GM23248 (cell line): ENCODE data around the gene MYO5C. TPM values are rescaled to one million over a fixed set of nuclear protein-coding genes. Genes with fewer than 3 reads are reported as not detected.

Experiments used
- DNase-seq: peaks from one replicate; pipeline ENCODE4 v3.0.0-alpha.2; 2015
- H2AFZ ChIP-seq: fragments of 200-600 bp; sonication (generic); 2 replicates; pipeline ENCODE4 v1.6.1; 2016; ENCODE audit warnings: antibody characterized with exemption
- H3F3A ChIP-seq: fragments of 200-600 bp; sonication (generic); 2 replicates; pipeline ENCODE4 v1.6.1; 2016; ENCODE audit warnings: mild to moderate bottlenecking, antibody characterized with exemption, mixed run types; ENCODE audit not compliant: insufficient read depth
- H3K27ac ChIP-seq: fragments of 200-600 bp; sonication (generic); 2 replicates; pipeline ENCODE4 v1.5.1; 2016; ENCODE audit warnings: mild to moderate bottlenecking
- H3K27me3 ChIP-seq: fragments of 200-600 bp; sonication (generic); replicated peaks from 2 replicates; pipeline ENCODE4 v1.6.1; 2016; ENCODE audit warnings: mild to moderate bottlenecking; ENCODE audit not compliant: insufficient read depth
- H3K36me3 ChIP-seq: fragments of 200-600 bp; sonication (generic); 2 replicates; pipeline ENCODE4 v1.6.1; 2016; ENCODE audit warnings: low read depth, mild to moderate bottlenecking
- H3K4me1 ChIP-seq: fragments of 200-600 bp; sonication (generic); 2 replicates; pipeline ENCODE4 v1.6.1; 2016; ENCODE audit warnings: mild to moderate bottlenecking; ENCODE audit not compliant: insufficient read depth
- H3K4me2 ChIP-seq: fragments of 200-600 bp; sonication (generic); one replicate; pipeline ENCODE4 v1.6.1; 2016; ENCODE audit warnings: mild to moderate bottlenecking; ENCODE audit not compliant: unreplicated experiment
- H3K4me3 ChIP-seq: fragments of 200-600 bp; sonication (generic); 2 replicates; pipeline ENCODE4 v1.5.1; 2016; ENCODE audit warnings: mild to moderate bottlenecking
- H3K79me2 ChIP-seq: fragments of 200-600 bp; sonication (generic); 2 replicates; pipeline ENCODE4 v1.6.1; 2016; ENCODE audit warnings: mild to moderate bottlenecking; ENCODE audit not compliant: insufficient read depth
- H3K9ac ChIP-seq: fragments of 200-600 bp; sonication (generic); 2 replicates; pipeline ENCODE4 v1.6.1; 2016; ENCODE audit warnings: mild to moderate bottlenecking
- H3K9me2 ChIP-seq: fragments of 200-600 bp; sonication (generic); 2 replicates; pipeline ENCODE4 v1.6.1; 2016; ENCODE audit warnings: mixed run types, mild to moderate bottlenecking, moderate library complexity; ENCODE audit not compliant: insufficient read depth
- H3K9me3 ChIP-seq: fragments of 200-600 bp; sonication (generic); one replicate; pipeline ENCODE4 v1.6.1; 2017; ENCODE audit warnings: low read depth
- H4K20me1 ChIP-seq: fragments of 200-600 bp; sonication (generic); 2 replicates; pipeline ENCODE4 v1.6.0; 2016; ENCODE audit not compliant: insufficient read depth
- EZH2 ChIP-seq: fragments of 200-600 bp; sonication (generic); IDR thresholded peaks from 2 replicates; pipeline ENCODE4 v1.6.1; 2018; ENCODE audit warnings: antibody characterized with exemption, mild to moderate bottlenecking; ENCODE audit not compliant: insufficient read depth, poor library complexity, severe bottlenecking
- EZH2phosphoT487 ChIP-seq: fragments of 200-600 bp; sonication (generic); IDR thresholded peaks from 2 replicates; pipeline ENCODE4 v1.6.1; 2018; ENCODE audit warnings: antibody characterized with exemption, moderate library complexity, mild to moderate bottlenecking, low read depth; ENCODE audit not compliant: insufficient read depth
- WGBS, 2 experiments: methylation state at CpG; one replicate each; pipeline ENCODE4 v1.1.6; 2015 to 2017; ENCODE audit warnings: low lambda C conversion rate in 2 of 2, low coverage in 1 of 2; ENCODE audit errors: missing lambda C conversion rate in 2 of 2; 5-methylcytosine and 5-hydroxymethylcytosine counted together
- in situ Hi-C: fragments of 300-500 bp; cut with MboI; formaldehyde crosslinking; loops from 2 replicates; pipeline ENCODE4 v1.15.0; 2020
- polyA plus RNA-seq: library from polyadenylated mRNA; unstranded; fragments of >200 nt; fragmentation: Nextera tagmentation; extraction: Ambion mirVana; gene quantifications from 2 replicates; pipeline ENCODE4 v1.2.1, GENCODE V29; 2016
- total RNA-seq: library from RNA; depleted of rRNA; stranded (reverse); fragments of >200 nt; shearing (Covaris generic); gene quantifications from 2 replicates; pipeline ENCODE4 v1.2.3, GENCODE V29; 2014

MYO5C gene
- total and polyA plus RNA-seq, 2 experiments from 2014 or later = not detected

GRCh38 chr15:52252781-52253180 lies 42.8 kb downstream of the MYO5C start:
- DNase-seq = peak; percentile 96
- H3K27me3 ChIP-seq = no peaks in the 10 kb centered on the region
- peak overlapping the region; percentile 55 for H3K4me2 ChIP-seq
- no peaks in the 10 kb centered on the region for H3K9me2 ChIP-seq
- no peaks in the 10 kb centered on the region for H3K79me2 ChIP-seq
- H2AFZ ChIP-seq = no peak overlapping the region
- H3K4me1 ChIP-seq = peaks cover 37% of the 10 kb centered on the region
- in situ Hi-C loops = loop anchor here (10.0 kb wide), 1 partner anchor 482 kb away; no protein-coding TSS in a partner anchor
- H3K9me3 ChIP-seq = no peaks in the 10 kb centered on the region
- no peaks in the 10 kb centered on the region for H4K20me1 ChIP-seq
- no peak overlapping the region for H3K4me3 ChIP-seq
- 10 to 18% methylated on average over 4 of the region's 4 CpGs for WGBS, 2 experiments
- H3K27ac ChIP-seq = peak overlapping the region; percentile 44
- no peak overlapping the region for H3K9ac ChIP-seq
- TF ChIP-seq EZH2 = no peak
- no peak for TF ChIP-seq EZH2phosphoT487
- no peaks in the 10 kb centered on the region for H3K36me3 ChIP-seq
- peaks cover 32% of the 10 kb centered on the region for H3F3A ChIP-seq

GRCh38 chr15:52251144-52251860 lies 44.3 kb downstream of the MYO5C start:
- Histone ChIP-seq H3K9ac (no peak overlapping the region), H3K9me3 (no peaks in the 10 kb centered on the region), H3K27me3 (no peaks in the 10 kb centered on the region), H3K4me3 (no peak overlapping the region), H3K36me3 (no peaks in the 10 kb centered on the region), H2AFZ (no peak overlapping the region), H3K9me2 (no peaks in the 10 kb centered on the region), H3K4me2 (peak overlapping the region; percentile 1), H4K20me1 (no peaks in the 10 kb centered on the region), H3K79me2 (no peaks in the 10 kb centered on the region), H3F3A (peaks cover 25% of the 10 kb centered on the region), H3K4me1 (peaks cover 31% of the 10 kb centered on the region), H3K27ac (no peak overlapping the region)
- WGBS, 2 experiments = 84 to 85% methylated on average over 8 of the region's 8 CpGs
- no peak for DNase-seq
- TF ChIP-seq EZH2 = no peak
- no peak for TF ChIP-seq EZH2phosphoT487
- in situ Hi-C loops = loop anchor here (10.0 kb wide), 1 partner anchor 483 kb away; no protein-coding TSS in a partner anchor

DNA sequence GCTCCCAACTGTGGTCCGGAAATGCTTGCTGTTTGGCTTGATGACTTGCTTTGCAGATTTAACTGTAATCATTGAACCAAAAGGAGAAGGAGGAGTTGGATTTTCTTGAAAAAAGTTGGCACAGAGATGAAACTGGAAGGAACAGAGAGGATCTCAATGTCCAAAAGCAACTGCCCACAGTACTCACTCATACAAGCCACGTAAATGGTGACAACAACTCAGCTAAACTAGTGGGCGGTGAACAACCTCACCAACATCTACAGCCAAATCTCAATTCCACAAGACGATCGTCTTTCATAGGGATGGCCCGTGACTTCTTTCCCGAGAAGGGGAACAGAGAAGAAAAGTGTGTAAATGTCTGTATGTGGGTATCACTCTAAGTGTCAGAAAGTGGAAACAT lies 48.1 kb downstream of the MYO5C start:
- no peak overlapping the region for H3K4me2 ChIP-seq
- H2AFZ ChIP-seq = no peak overlapping the region
- H3K9me3 ChIP-seq = no peaks in the 10 kb centered on the region
- no peaks in the 10 kb centered on the region for H3K36me3 ChIP-seq
- DNase-seq = no peak
- H3K9ac ChIP-seq = no peak overlapping the region
- H3K79me2 ChIP-seq = no peaks in the 10 kb centered on the region
- TF ChIP-seq EZH2 = no peak
- no peak for TF ChIP-seq EZH2phosphoT487
- H3K4me1 ChIP-seq = peaks cover 11% of the 10 kb centered on the region
- H3K27me3 ChIP-seq = no peaks in the 10 kb centered on the region
- H3K4me3 ChIP-seq = no peak overlapping the region
- peaks cover 11% of the 10 kb centered on the region for H3F3A ChIP-seq
- no peaks in the 10 kb centered on the region for H3K9me2 ChIP-seq
- 66 to 68% methylated on average over 7 of the region's 7 CpGs for WGBS, 2 experiments
- in situ Hi-C loops = no loop called here
- no peaks in the 10 kb centered on the region for H4K20me1 ChIP-seq
- H3K27ac ChIP-seq = no peak overlapping the region

- Histone ChIP-seq H3K4me2 (no peak overlapping the region), H3K27ac (0 out of 2 replicates have a peak overlapping the region, but pooled peaks have one; percentile 7), H3K9me3 (no peaks in the 10 kb centered on the region), H3K4me3 (no peak overlapping the region), H2AFZ (no peak overlapping the region), H3K9me2 (no peaks in the 10 kb centered on the region), H3K9ac (no peak overlapping the region), H3K79me2 (no peaks in the 10 kb centered on the region), H3K27me3 (no peaks in the 10 kb centered on the region), H3F3A (peaks cover 7% of the 10 kb centered on the region; the same call in 1 of the 2 replicates), H3K4me1 (peaks cover 8% of the 10 kb centered on the region; the same call in 1 of the 2 replicates), H3K36me3 (no peaks in the 10 kb centered on the region), H4K20me1 (no peaks in the 10 kb centered on the region)
- DNase-seq = peak; percentile 71
- in situ Hi-C loops = no loop called here
- WGBS, 2 experiments = 73 to 78% methylated on average over 16 of the region's 16 CpGs
- TF ChIP-seq EZH2phosphoT487 (peak; percentile 94), EZH2 (no peak)
These were observed 48.7 kb downstream of the MYO5C start for GRCh38 chr15:52246686-52247431.
